CD4-positive, CD25-positive, alpha-beta regulatory T cell (primary cell): ENCODE results near the gene TXNIP. TPM values are rescaled to one million over a fixed set of nuclear protein-coding genes. Genes with fewer than 3 reads are reported as not detected.

Source experiments
- ATAC-seq, 2 donors: fragments of 150-1000 bp; cut with Tn5 transposase; one replicate each; pipeline ENCODE4 v1.10.0; 2021; ENCODE audit warnings: low read depth in 2 of 2, moderate number of reproducible peaks in 2 of 2, moderate library complexity in 1 of 2
- DNase-seq, 3 donors: peaks; one replicate each; pipeline versions ENCODE4 v3.0.0 to v3.0.0-alpha.2; 2012 to 2022; ENCODE audit warnings: mixed read lengths in 1 of 3
- H3K27ac ChIP-seq: one replicate; pipeline ENCODE4 v1.7.0; 2013; ENCODE audit warnings: mild to moderate bottlenecking, low read length; ENCODE audit not compliant: insufficient read depth, poor library complexity, severe bottlenecking
- H3K27me3 ChIP-seq: one replicate; pipeline ENCODE4 v1.7.0; 2013; ENCODE audit warnings: low read length; ENCODE audit not compliant: control insufficient read depth, insufficient read depth
- H3K36me3 ChIP-seq: one replicate; pipeline ENCODE4 v1.7.0; 2013; ENCODE audit warnings: mild to moderate bottlenecking, low read length, moderate library complexity; ENCODE audit not compliant: control insufficient read depth, insufficient read depth
- H3K4me1 ChIP-seq: 2 replicates; pipeline ENCODE4 v1.7.0; 2013; ENCODE audit warnings: mild to moderate bottlenecking, low read length; ENCODE audit not compliant: insufficient read depth, control insufficient read depth, poor library complexity, severe bottlenecking
- H3K4me3 ChIP-seq: one replicate; pipeline ENCODE4 v1.7.0; 2013; ENCODE audit warnings: low read depth, mild to moderate bottlenecking, low read length, moderate library complexity
- H3K9me3 ChIP-seq, 2 experiments: 1 replicate in 1 of 2; 2 replicates in 1 of 2; pipeline ENCODE4 v1.7.0; 2013; ENCODE audit warnings: low read length in 2 of 2, mild to moderate bottlenecking in 1 of 2, moderate library complexity in 1 of 2; ENCODE audit not compliant: control insufficient read depth in 2 of 2
- H3K27ac Mint-ChIP-seq, 3 donors: one replicate each; pipeline ENCODE4 v1.8.0; 2020 to 2022; ENCODE audit warnings: mild to moderate bottlenecking in 3 of 3, mixed read lengths in 3 of 3, moderate library complexity in 2 of 3
- H3K27me3 Mint-ChIP-seq: one replicate; pipeline ENCODE4 v1.8.0; 2022; ENCODE audit warnings: mild to moderate bottlenecking, mixed read lengths
- H3K36me3 Mint-ChIP-seq: one replicate; pipeline ENCODE4 v1.8.0; 2020; ENCODE audit warnings: mixed read lengths
- H3K4me1 Mint-ChIP-seq, 4 donors: one replicate each; pipeline ENCODE4 v1.8.0; 2020 to 2022; ENCODE audit warnings: mixed read lengths in 4 of 4, mild to moderate bottlenecking in 1 of 4
- H3K4me3 Mint-ChIP-seq, 4 donors: one replicate each; pipeline ENCODE4 v1.8.0; 2020 to 2022; ENCODE audit warnings: mild to moderate bottlenecking in 4 of 4, mixed read lengths in 4 of 4, moderate library complexity in 3 of 4
- H3K9me3 Mint-ChIP-seq, 7 donors: one replicate each; pipeline ENCODE4 v1.8.0; 2020 to 2022; ENCODE audit warnings: mixed read lengths in 7 of 7, mild to moderate bottlenecking in 3 of 7, moderate library complexity in 2 of 7
- polyA plus RNA-seq, 4 donors: library from polyadenylated mRNA; unstranded; fragments of 300-500 nt; fragmentation: Illumina TruSeq; gene quantifications; one replicate each; pipeline ENCODE4 v1.2.3, GENCODE V29; 2021
- total RNA-seq: library from RNA; stranded (reverse); gene quantifications from one replicate; pipeline ENCODE4 v1.2.3, GENCODE V29; 2022

The TXNIP gene
- total and polyA plus RNA-seq, 5 donors from 2014 or later = 1,496 to 4,955 (median 2,877) TPM

DNA sequence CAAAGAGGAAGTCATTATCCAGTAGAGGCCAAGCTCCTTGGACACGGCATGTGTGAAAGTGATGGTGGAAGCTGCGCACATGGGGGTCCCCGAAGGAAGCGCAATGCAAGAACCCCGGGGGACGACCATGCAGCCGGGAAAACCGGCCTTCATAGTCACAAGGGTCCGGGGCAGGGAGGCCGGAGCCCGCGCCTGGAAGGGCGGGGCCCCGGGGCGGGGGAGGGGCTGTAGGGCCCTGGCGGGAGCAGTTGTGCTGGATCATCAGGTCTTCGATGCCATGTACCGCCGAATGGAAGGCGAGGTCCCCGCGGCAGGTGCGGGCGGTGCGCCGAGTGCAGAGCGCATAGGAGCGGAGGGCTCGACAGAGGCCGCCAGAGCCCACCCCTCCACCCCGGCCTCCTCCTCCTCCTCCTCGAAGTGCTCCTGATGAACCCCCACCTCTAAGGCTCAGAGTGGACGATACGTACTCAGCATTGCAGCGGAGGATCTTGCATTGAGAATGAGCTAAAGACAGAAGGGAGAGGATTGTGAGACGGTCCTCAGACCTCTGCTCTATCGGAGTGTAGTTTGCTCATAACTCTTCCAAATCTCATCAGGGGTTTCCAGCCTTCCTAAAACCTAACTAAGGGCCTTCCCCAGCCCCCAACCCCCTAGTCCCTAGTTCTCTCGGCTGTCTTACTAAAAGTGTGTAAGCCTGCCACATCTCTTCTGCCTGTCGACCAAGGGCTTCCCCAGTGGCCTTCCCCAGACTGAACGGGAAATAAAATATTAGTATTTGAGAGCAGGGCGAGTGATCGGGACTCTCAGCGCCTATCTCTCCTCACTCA lies 23.1 kb upstream of the TXNIP start:
- Mint-ChIP-seq H3K9me3 (peaks cover 0 to 5% (median 0%) of the 10 kb centered on the region in 7 donors), H3K4me1 (peaks cover 0 to 13% (median under 1%) of the 10 kb centered on the region in 4 donors), H3K4me3 (peak overlapping the region in 1 of 4 donors; percentile 23), H3K27me3 (peaks cover 77% of the 10 kb centered on the region), H3K36me3 (no peaks in the 10 kb centered on the region), H3K27ac (peak overlapping the region in 1 of 3 donors; percentile 33)
- no peak for DNase-seq
- H3K27ac ChIP-seq = no peak overlapping the region
- peaks cover 45% of the 10 kb centered on the region for H3K27me3 ChIP-seq
- H3K4me3 ChIP-seq = no peak overlapping the region
- H3K4me1 ChIP-seq = peaks cover 5% of the 10 kb centered on the region
- peak; percentile 34 to 44 for ATAC-seq
- H3K36me3 ChIP-seq = no peaks in the 10 kb centered on the region
- no peaks in the 10 kb centered on the region for H3K9me3 ChIP-seq

DNA sequence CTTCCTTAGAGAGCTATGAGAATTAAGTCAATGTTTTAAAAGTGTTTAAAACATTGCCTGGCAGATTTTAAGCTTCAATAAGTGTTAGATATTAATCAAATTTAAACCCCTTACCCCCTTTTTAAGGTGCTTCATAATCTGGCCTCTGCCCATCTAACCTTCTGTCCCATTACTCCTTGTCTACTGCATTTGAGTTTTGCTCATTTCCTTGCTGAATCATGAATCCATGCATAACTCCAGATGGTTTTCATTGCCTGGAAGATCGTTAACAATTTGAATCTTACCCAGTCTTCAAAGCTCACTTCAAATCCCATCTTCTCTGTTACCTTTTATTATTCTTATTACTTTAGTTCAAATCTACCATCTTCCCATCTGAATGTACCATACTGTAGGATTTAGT lies 20.5 kb upstream of the TXNIP start:
- Mint-ChIP-seq H3K4me1 (peaks cover 4 to 19% (median 9%) of the 10 kb centered on the region in 4 donors), H3K36me3 (no peaks in the 10 kb centered on the region), H3K27me3 (peaks cover 62% of the 10 kb centered on the region), H3K9me3 (peaks cover 0 to 5% (median 0%) of the 10 kb centered on the region in 7 donors), H3K4me3 (no peak overlapping the region), H3K27ac (no peak overlapping the region)
- H3K36me3 ChIP-seq = no peaks in the 10 kb centered on the region
- DNase-seq = no peak
- H3K4me3 ChIP-seq = no peak overlapping the region
- peaks cover 5% of the 10 kb centered on the region for H3K4me1 ChIP-seq
- H3K27ac ChIP-seq = no peak overlapping the region
- peaks cover 41% of the 10 kb centered on the region for H3K27me3 ChIP-seq
- ATAC-seq = no peak
- H3K9me3 ChIP-seq = no peaks in the 10 kb centered on the region

DNA sequence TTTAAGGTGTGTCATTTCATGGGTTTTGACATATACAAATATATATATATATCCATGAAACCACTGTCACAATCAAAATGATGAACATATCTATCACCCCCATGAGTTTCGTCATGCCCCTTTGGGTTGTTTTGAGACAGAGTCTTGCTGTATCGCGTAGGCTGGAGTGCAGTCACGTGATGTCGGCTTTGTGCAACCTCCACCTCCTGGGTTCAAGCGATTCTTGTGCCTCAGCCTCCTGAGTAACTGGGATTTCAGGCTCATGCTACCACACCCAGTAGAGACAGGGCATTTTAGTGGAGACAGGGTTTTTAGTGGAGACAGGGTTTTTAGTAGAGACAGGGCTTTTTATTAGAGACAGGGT lies 17.2 kb upstream of the TXNIP start:
- DNase-seq (no peak), ATAC-seq (no peak)
- Mint-ChIP-seq H3K27ac (no peak overlapping the region), H3K27me3 (peaks cover 31% of the 10 kb centered on the region), H3K4me3 (no peak overlapping the region), H3K9me3 (peaks cover 0 to 2% (median 0%) of the 10 kb centered on the region in 7 donors), H3K4me1 (peaks cover 4 to 11% (median 8%) of the 10 kb centered on the region in 4 donors), H3K36me3 (no peaks in the 10 kb centered on the region)
- Histone ChIP-seq H3K4me1 (no peaks in the 10 kb centered on the region), H3K36me3 (no peaks in the 10 kb centered on the region), H3K27ac (no peak overlapping the region), H3K9me3 (no peaks in the 10 kb centered on the region), H3K27me3 (peaks cover 14% of the 10 kb centered on the region), H3K4me3 (no peak overlapping the region)

DNA sequence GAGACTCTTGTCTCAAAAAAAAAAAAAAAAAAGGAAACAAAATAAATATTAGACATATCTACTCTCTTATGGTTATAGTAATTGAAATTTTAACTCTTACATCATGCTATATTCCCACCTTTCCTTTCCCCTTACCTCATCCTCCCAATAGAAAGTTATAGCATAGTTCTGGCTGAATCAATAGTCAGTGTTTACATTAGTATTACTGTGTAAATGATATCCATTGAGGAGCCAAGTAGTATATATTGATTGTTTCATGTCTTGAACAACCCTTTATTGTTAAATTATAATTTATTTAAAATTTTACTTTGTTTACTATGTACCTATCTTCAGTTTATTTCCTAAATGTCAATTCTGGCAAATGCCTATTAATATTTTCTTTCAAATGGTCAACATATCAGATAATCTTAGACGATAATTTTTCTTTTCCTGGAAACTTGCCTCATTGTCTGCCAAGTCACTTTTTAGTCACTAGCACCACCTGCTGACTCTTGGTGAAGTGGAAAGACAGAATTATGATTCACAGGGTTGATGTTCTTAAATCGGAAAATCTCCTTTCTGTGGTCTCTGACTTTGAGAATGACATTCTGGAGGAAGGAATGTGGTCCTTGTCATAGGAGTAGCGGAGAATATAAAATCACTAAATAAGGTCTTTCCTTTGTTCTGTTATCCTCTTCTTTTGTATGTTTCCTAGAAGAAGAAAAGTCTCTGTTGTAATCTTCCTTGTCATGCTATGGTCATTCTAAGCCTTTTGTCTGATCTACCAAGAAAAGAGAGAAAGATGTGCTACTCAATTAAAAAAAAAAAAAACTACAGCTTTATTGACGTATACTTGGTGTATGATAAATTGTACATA lies 16.6 kb upstream of the TXNIP start:
- DNase-seq (peak; percentile 57 to 83 (median 74)), ATAC-seq (peak; percentile 48 to 65)
- H3K4me3 Mint-ChIP-seq = peak overlapping the region in 1 of 4 donors; percentile 69
- Histone ChIP-seq H3K27ac (no peak overlapping the region), H3K36me3 (no peaks in the 10 kb centered on the region), H3K4me1 (no peaks in the 10 kb centered on the region), H3K9me3 (no peaks in the 10 kb centered on the region), H3K4me3 (no peak overlapping the region), H3K27me3 (peaks cover 9% of the 10 kb centered on the region)
- peaks cover 24% of the 10 kb centered on the region for H3K27me3 Mint-ChIP-seq
- H3K36me3 Mint-ChIP-seq = no peaks in the 10 kb centered on the region
- peaks cover 0 to 2% (median 0%) of the 10 kb centered on the region in 7 donors for H3K9me3 Mint-ChIP-seq
- peaks cover 4 to 11% (median 8%) of the 10 kb centered on the region in 4 donors for H3K4me1 Mint-ChIP-seq
- H3K27ac Mint-ChIP-seq = peak overlapping the region in 1 of 3 donors; percentile 29

DNA sequence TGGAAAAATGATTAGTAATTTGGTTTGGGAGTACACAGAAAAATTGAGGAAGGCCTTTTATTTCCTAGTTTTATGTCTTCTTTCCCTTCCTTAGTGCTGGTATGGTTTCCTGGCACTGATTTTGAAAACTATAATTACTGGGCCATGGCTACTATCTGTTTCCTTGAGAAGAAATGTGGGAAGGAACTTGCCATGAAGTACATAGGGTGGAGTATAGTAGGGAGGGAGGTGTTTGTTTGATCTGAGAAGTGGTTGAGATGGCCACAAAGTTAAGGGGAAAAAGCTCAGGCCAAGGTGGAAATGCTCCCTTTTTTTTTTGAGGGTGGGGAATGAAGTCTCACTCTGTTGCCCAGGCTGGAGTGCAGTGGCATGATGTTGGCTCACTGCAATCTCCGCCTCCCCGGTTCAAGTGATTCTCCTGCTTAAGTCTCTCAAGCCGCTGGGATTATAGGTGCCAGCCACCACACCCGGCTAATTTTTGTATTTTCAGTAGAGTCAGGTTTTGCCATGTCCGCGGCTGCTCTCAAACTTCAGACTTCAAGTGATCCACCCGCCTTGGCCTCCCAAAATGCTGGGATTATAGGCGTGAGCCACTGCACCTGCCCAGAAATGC lies 13.9 kb upstream of the TXNIP start:
- H3K27me3 ChIP-seq = no peaks in the 10 kb centered on the region
- Mint-ChIP-seq H3K27me3 (no peaks in the 10 kb centered on the region), H3K9me3 (no peaks in the 10 kb centered on the region), H3K27ac (peak overlapping the region in 1 of 3 donors; percentile 77), H3K36me3 (no peaks in the 10 kb centered on the region), H3K4me1 (peaks cover 17 to 32% (median 22%) of the 10 kb centered on the region in 4 donors), H3K4me3 (no peak overlapping the region)
- DNase-seq (no peak), ATAC-seq (no peak)
- H3K27ac ChIP-seq = no peak overlapping the region
- H3K9me3 ChIP-seq = no peaks in the 10 kb centered on the region
- no peak overlapping the region for H3K4me3 ChIP-seq
- no peaks in the 10 kb centered on the region for H3K36me3 ChIP-seq
- peaks cover 26% of the 10 kb centered on the region for H3K4me1 ChIP-seq

DNA sequence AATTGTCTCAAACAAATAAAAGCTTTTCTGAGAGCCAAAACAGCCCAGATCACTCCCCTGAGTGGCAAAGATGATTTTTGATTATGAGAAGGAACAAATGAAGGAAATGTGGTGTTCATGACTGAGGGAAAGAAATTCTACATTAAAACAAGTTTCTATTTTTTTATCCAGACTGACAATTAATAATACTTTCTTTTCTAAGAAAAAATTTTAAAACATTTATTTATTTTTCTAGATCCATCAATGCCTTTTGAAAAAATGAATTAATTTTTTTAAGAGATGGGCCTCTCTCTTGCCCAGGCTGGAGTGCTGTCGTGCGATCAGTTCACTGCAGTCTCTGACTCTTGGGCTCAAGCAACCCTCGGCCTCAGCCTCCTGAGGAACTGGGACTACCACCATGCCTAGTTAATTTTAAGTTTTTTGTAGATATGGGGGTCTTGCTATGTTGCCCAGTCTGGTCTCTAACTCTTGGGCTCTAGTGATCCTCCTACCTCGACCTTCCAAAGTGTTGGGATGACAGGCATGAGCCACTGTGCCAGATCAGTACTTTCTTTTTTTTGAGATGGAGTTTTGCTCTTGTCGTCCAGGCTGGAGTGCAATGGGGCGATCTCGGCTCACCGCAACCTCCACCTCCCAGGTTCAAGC lies 11.2 kb upstream of the TXNIP start:
- Mint-ChIP-seq H3K27me3 (no peaks in the 10 kb centered on the region), H3K27ac (peak overlapping the region; percentile 61 to 97 (median 92)), H3K4me3 (peak overlapping the region; percentile 64 to 87 (median 84)), H3K4me1 (peaks cover 19 to 48% (median 27%) of the 10 kb centered on the region in 4 donors), H3K9me3 (no peaks in the 10 kb centered on the region), H3K36me3 (no peaks in the 10 kb centered on the region)
- Histone ChIP-seq H3K36me3 (no peaks in the 10 kb centered on the region), H3K4me3 (peak overlapping the region; percentile 91), H3K27me3 (no peaks in the 10 kb centered on the region), H3K4me1 (peaks cover 40% of the 10 kb centered on the region), H3K9me3 (no peaks in the 10 kb centered on the region), H3K27ac (peak overlapping the region; percentile 78)
- no peak for DNase-seq
- ATAC-seq = no peak

DNA sequence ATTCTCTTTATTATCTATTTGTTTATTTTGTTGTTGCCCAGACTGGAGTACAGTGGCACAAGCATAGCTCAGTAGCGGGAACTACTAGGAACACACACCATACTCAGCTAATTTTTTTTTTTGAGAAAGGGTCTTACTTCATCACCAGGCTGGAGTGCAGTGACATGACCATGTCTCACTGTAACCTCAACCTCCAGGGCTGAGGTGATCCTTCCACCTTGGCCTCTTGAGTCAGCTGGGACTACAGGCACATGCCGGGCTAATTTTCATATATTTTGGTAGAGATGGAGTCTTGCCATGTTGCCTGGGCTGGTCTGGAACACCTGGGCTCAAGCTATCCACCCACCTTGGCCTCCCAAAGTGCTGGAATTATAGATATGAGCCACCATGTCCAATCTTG lies 5.3 kb upstream of the TXNIP start:
- Mint-ChIP-seq H3K9me3 (no peaks in the 10 kb centered on the region), H3K27me3 (no peaks in the 10 kb centered on the region), H3K27ac (peak overlapping the region; percentile 86 to 98 (median 96)), H3K4me3 (peak overlapping the region; percentile 29 to 73 (median 60)), H3K36me3 (no peaks in the 10 kb centered on the region), H3K4me1 (peaks cover 25 to 83% (median 49%) of the 10 kb centered on the region in 4 donors)
- H3K9me3 ChIP-seq = no peaks in the 10 kb centered on the region
- ATAC-seq (no peak), DNase-seq (no peak)
- no peaks in the 10 kb centered on the region for H3K27me3 ChIP-seq
- H3K4me3 ChIP-seq = peak overlapping the region; percentile 41
- no peaks in the 10 kb centered on the region for H3K36me3 ChIP-seq
- H3K27ac ChIP-seq = peak overlapping the region; percentile 35
- peaks cover 81% of the 10 kb centered on the region for H3K4me1 ChIP-seq
